H1 (cell line): Measurements from ENCODE around the gene NSFL1C. TPM values are rescaled to one million over a fixed set of nuclear protein-coding genes. Genes with fewer than 3 reads are reported as not detected.

Source experiments
- CTCF ChIA-PET: fragments of 300-600 bp; sonication (Branson Sonifier 250); formaldehyde crosslinking; loops from one replicate; lab custom pipeline; 2021; ENCODE audit not compliant: partially characterized antibody; lab: Charles Lee
- POLR2A ChIA-PET: fragments of 300-600 bp; sonication (Branson Sonifier 250); formaldehyde crosslinking; loops from one replicate; lab custom pipeline; 2021; ENCODE audit warnings: inconsistent platforms; ENCODE audit not compliant: partially characterized antibody; lab: Charles Lee
- DNase-seq, 2 experiments: peaks; one replicate each; pipeline versions ENCODE4 v3.0.0 to v3.0.0-alpha.2; 2010 to 2022; ENCODE audit warnings: low spot score in 2 of 2, low read depth in 1 of 2, mixed read lengths in 1 of 2
- FAIRE-seq: peaks from 2 replicates; lab custom pipeline; 2011; peaks lifted over from hg19 to GRCh38; lab: Jason Lieb, UNC
- H2AFZ ChIP-seq: 2 replicates; pipeline ENCODE4 v1.8.1; 2012; ENCODE audit warnings: low read length, inconsistent platforms
- H2AK5ac ChIP-seq: 2 replicates; pipeline ENCODE4 v1.6.1; 2013; ENCODE audit warnings: low read depth, low read length
- H2BK120ac ChIP-seq: replicated peaks from 2 replicates; pipeline ENCODE3; 2013; ENCODE audit warnings: low read depth, low read length, inconsistent platforms
- H2BK12ac ChIP-seq: 2 replicates; pipeline ENCODE4 v1.6.1; 2013; ENCODE audit warnings: low read depth, low read length
- H2BK15ac ChIP-seq: 2 replicates; pipeline ENCODE4 v1.6.1; 2013; ENCODE audit warnings: low read length
- H2BK20ac ChIP-seq: 2 replicates; pipeline ENCODE4 v1.6.1; 2013; ENCODE audit warnings: low read length
- H2BK5ac ChIP-seq: 2 replicates; pipeline ENCODE4 v1.6.1; 2013; ENCODE audit warnings: low read depth, low read length
- H3K14ac ChIP-seq: 2 replicates; pipeline ENCODE4 v1.6.1; 2013; ENCODE audit warnings: inconsistent platforms; ENCODE audit not compliant: insufficient read length
- H3K18ac ChIP-seq: 2 replicates; pipeline ENCODE4 v1.6.1; 2013; ENCODE audit warnings: low read length; ENCODE audit errors: extremely low read depth
- H3K23ac ChIP-seq: 2 replicates; pipeline ENCODE4 v1.6.1; 2013; ENCODE audit warnings: inconsistent platforms; ENCODE audit not compliant: insufficient read length
- H3K23me2 ChIP-seq: 2 replicates; pipeline ENCODE4 v1.6.1; 2013; ENCODE audit warnings: low read depth, low read length
- H3K27ac ChIP-seq: 2 replicates; pipeline ENCODE4 v1.6.1; 2011; ENCODE audit warnings: low read depth, low read length, inconsistent platforms
- H3K27me3 ChIP-seq, 4 experiments: replicated peaks in 1 of 4; 1 replicate in 1 of 4; 2 replicates in 3 of 4; pipeline versions ENCODE4 v1.6.1 to v1.8.1; 2011 to 2013; ENCODE audit warnings: low read length in 3 of 4, mild to moderate bottlenecking in 3 of 4, inconsistent platforms in 2 of 4, mixed read lengths in 2 of 4, moderate library complexity in 1 of 4; ENCODE audit not compliant: control insufficient read depth in 3 of 4, insufficient read depth in 3 of 4; ENCODE audit errors: extremely low read depth in 1 of 4
- H3K36me3 ChIP-seq, 4 experiments: 2 replicates each; pipeline versions ENCODE4 v1.6.1 to v1.8.1; 2011 to 2013; ENCODE audit warnings: mild to moderate bottlenecking in 4 of 4, low read length in 3 of 4, moderate library complexity in 2 of 4, control low read depth in 1 of 4, inconsistent platforms in 1 of 4; ENCODE audit not compliant: insufficient read depth in 4 of 4, control insufficient read depth in 2 of 4
- H3K4ac ChIP-seq: replicated peaks from 2 replicates; pipeline ENCODE3; 2013; ENCODE audit warnings: low read length, low read depth, mixed read lengths, inconsistent platforms; ENCODE audit not compliant: insufficient read length
- H3K4me1 ChIP-seq, 4 experiments: replicated peaks in 1 of 4; 1 replicate in 1 of 4; 2 replicates in 3 of 4; pipeline versions ENCODE4 v1.6.1 to v1.8.1; 2011 to 2013; ENCODE audit warnings: low read length in 3 of 4, inconsistent platforms in 2 of 4, mixed read lengths in 1 of 4; ENCODE audit not compliant: insufficient read depth in 4 of 4, control insufficient read depth in 3 of 4
- H3K4me2 ChIP-seq, 2 experiments: 2 replicates each; pipeline versions ENCODE4 v1.6.1 to v1.8.1; 2011 to 2013; ENCODE audit warnings: low read depth in 2 of 2, low read length in 2 of 2, control low read depth in 1 of 2, inconsistent platforms in 1 of 2, mild to moderate bottlenecking in 1 of 2; ENCODE audit not compliant: insufficient read depth in 1 of 2
- H3K4me3 ChIP-seq, 4 experiments: fragments of 200-600, 300-600 bp in 1 of 4; sonication (generic), shearing (Covaris generic), sonication (Bioruptor Twin) in 1 of 4; 2 replicates each; pipeline versions ENCODE4 v1.5.1 to v1.8.1; 2011 to 2016; ENCODE audit warnings: low read length in 4 of 4, low read depth in 3 of 4, control low read depth in 2 of 4, inconsistent platforms in 2 of 4, mild to moderate bottlenecking in 2 of 4, mixed read lengths in 1 of 4, moderate library complexity in 1 of 4; ENCODE audit not compliant: insufficient read depth in 2 of 4; ENCODE audit errors: extremely low read depth in 1 of 4
- H3K56ac ChIP-seq: replicated peaks from 2 replicates; pipeline ENCODE3; 2013; ENCODE audit warnings: low read depth, mild to moderate bottlenecking, mixed read lengths, low read length, inconsistent platforms; ENCODE audit not compliant: insufficient read length
- H3K79me1 ChIP-seq: 2 replicates; pipeline ENCODE4 v1.6.1; 2013; ENCODE audit warnings: low read depth, low read length, control low read depth
- H3K79me2 ChIP-seq, 2 experiments: 2 replicates each; pipeline versions ENCODE4 v1.6.1 to v1.8.1; 2012 to 2013; ENCODE audit warnings: low read length in 2 of 2, mild to moderate bottlenecking in 2 of 2, inconsistent platforms in 1 of 2; ENCODE audit not compliant: insufficient read depth in 2 of 2, control insufficient read depth in 1 of 2
- H3K9ac ChIP-seq, 4 experiments: replicated peaks in 1 of 4; 1 replicate in 1 of 4; 2 replicates in 3 of 4; pipeline versions ENCODE4 v1.6.1 to v1.8.1; 2011 to 2013; ENCODE audit warnings: low read depth in 3 of 4, low read length in 3 of 4, control low read depth in 2 of 4, mild to moderate bottlenecking in 2 of 4, moderate library complexity in 2 of 4, inconsistent platforms in 1 of 4; ENCODE audit errors: extremely low read depth in 1 of 4
- H3K9me3 ChIP-seq, 2 experiments: 2 replicates each; pipeline versions ENCODE4 v1.6.1 to v1.8.1; 2012 to 2013; ENCODE audit warnings: mild to moderate bottlenecking in 2 of 2, moderate library complexity in 2 of 2, control low read depth in 1 of 2, inconsistent platforms in 1 of 2, low read depth in 1 of 2, low read length in 1 of 2, mixed read lengths in 1 of 2; ENCODE audit not compliant: insufficient read depth in 2 of 2
- H4K20me1 ChIP-seq, 2 experiments: replicated peaks in 1 of 2; 2 replicates each; pipeline versions ENCODE3 to v1.8.1; 2011 to 2013; ENCODE audit warnings: inconsistent platforms in 2 of 2, low read length in 2 of 2, mild to moderate bottlenecking in 1 of 2; ENCODE audit not compliant: insufficient read depth in 2 of 2, control insufficient read depth in 1 of 2
- H4K5ac ChIP-seq: 2 replicates; pipeline ENCODE4 v1.6.1; 2013; ENCODE audit warnings: low read length, low read depth, mixed read lengths, inconsistent platforms; ENCODE audit not compliant: insufficient read length
- H4K8ac ChIP-seq: 2 replicates; pipeline ENCODE4 v1.8.0; 2013; ENCODE audit warnings: mild to moderate bottlenecking, moderate library complexity, low read length, inconsistent platforms; ENCODE audit not compliant: insufficient read depth; ENCODE audit errors: extremely low read depth
- H4K91ac ChIP-seq: replicated peaks from 2 replicates; pipeline ENCODE3; 2013; ENCODE audit warnings: low read length, mixed read lengths, inconsistent platforms; ENCODE audit not compliant: insufficient read length
- CHD1 ChIP-seq: IDR thresholded peaks from 2 replicates; pipeline ENCODE4 v1.6.1; 2012; ENCODE audit warnings: low read depth, low read length, improper control_type of control experiment
- CHD2 ChIP-seq: IDR thresholded peaks from 2 replicates; pipeline ENCODE4 v1.6.1; 2012; ENCODE audit warnings: low read length, improper control_type of control experiment
- CREB1 ChIP-seq: IDR thresholded peaks from 2 replicates; pipeline ENCODE4 v1.6.1; 2012; ENCODE audit warnings: inconsistent platforms
- EZH2 ChIP-seq: fragments of 200-600 bp; sonication (generic); IDR thresholded peaks from 2 replicates; pipeline ENCODE4 v1.7.1; 2012; ENCODE audit warnings: low read depth, mild to moderate bottlenecking, moderate library complexity, low read length, inconsistent platforms; ENCODE audit not compliant: severe bottlenecking
- KDM5A ChIP-seq: fragments of 200-600 bp; IDR thresholded peaks from 2 replicates; pipeline ENCODE4 v1.7.1; 2012; ENCODE audit warnings: mild to moderate bottlenecking, low read length, inconsistent platforms, mixed read lengths
- NRF1 ChIP-seq: IDR thresholded peaks from 2 replicates; pipeline ENCODE4 v1.6.1; 2011; ENCODE audit warnings: mild to moderate bottlenecking, low read depth, low read length, improper control_type of control experiment
- POLR2A ChIP-seq, 2 experiments: IDR thresholded peaks; 1 replicate in 1 of 2; 2 replicates in 1 of 2; pipeline ENCODE4 v1.6.1; 2011; ENCODE audit warnings: low read depth in 2 of 2, low read length in 2 of 2, mild to moderate bottlenecking in 2 of 2; ENCODE audit errors: control extremely low read depth in 1 of 2
- SP2 ChIP-seq: IDR thresholded peaks from 2 replicates; pipeline ENCODE4 v1.6.1; 2012; ENCODE audit warnings: mild to moderate bottlenecking, low read length, inconsistent platforms
- SUZ12 ChIP-seq: fragments of 200-600 bp; sonication (generic); IDR thresholded peaks from 2 replicates; pipeline ENCODE4 v1.6.1; 2012; ENCODE audit warnings: mild to moderate bottlenecking, inconsistent platforms, low read length, moderate library complexity, mixed read lengths
- WGBS, 2 experiments: shearing (Covaris generic) in 1 of 2; methylation state at CpG; one replicate each; pipeline versions ENCODE4 v1.1.6 to v1.1.7; 2013 to 2015; ENCODE audit warnings: low lambda C conversion rate in 2 of 2, mixed read lengths in 2 of 2, inconsistent platforms in 1 of 2, low coverage in 1 of 2, missing lambda C conversion rate in 1 of 2; ENCODE audit not compliant: insufficient replicate concordance in 2 of 2, insufficient coverage in 1 of 2, insufficient read length in 1 of 2; ENCODE audit errors: extremely low coverage in 1 of 2, missing lambda C conversion rate in 1 of 2; 5-methylcytosine and 5-hydroxymethylcytosine counted together
- polyA plus RNA-seq, 7 experiments: library from polyadenylated mRNA; depleted of rRNA in 3 of 7; stranded (reverse) in 5 of 7; unstranded in 2 of 7; fragments of >200 nt in 5 of 7; fragments of 200-250 nt in 2 of 7; gene quantifications; 1 replicate in 5 of 7; 2 replicates in 1 of 7; 4 replicates in 1 of 7; pipeline versions ENCODE4 v1.2.1 to v1.2.3, GENCODE V29; 2011 to 2013; ENCODE audit warnings: missing spikeins in 2 of 7, mixed read lengths in 2 of 7
- total RNA-seq: library from RNA; stranded (reverse); fragmentation: NEBNext Ultra II Directional; extraction: Animal tissue kit (Norgen Biotek cat#: 25700); gene quantifications from 2 replicates; pipeline ENCODE4 v1.2.1, GENCODE V29; 2021

The NSFL1C gene
- total and polyA plus RNA-seq, 2 of the 8 experiments (the other 6 are each of a cell fraction or from before 2014, with no cell fraction given): 21.6 to 98.0 TPM

DNA sequence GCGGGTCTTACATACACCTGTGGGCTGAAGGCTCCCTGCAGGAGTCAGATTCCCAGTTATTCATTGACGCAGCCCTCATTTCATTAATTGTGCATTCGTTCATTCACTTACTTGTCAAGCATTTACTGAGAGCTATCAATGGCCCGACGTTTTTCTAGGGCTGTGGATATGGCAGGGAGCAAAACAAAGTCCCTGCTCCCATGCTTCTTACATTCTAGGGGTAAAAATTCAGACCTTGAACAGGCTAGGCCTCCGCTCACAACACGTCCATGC, 369 bp upstream of the NSFL1C start:
- Histone ChIP-seq H2BK20ac (0 out of 2 replicates have a peak overlapping the region, but pooled peaks have one; percentile 97), H2BK15ac (no peak overlapping the region), H4K20me1 (peaks cover 2 to 11% of the 10 kb centered on the region in 2 experiments), H3K14ac (no peak overlapping the region), H3K27ac (no peak overlapping the region), H4K8ac (no peak overlapping the region), H3K27me3 (no peaks in the 10 kb centered on the region), H3K4me2 (peak overlapping the region; percentile 16 to 47), H3K18ac (peak overlapping the region; percentile 25; the same call in 1 of the 2 replicates), H3K9ac (no peak overlapping the region; a peak in 2 of 7 replicates), H3K4ac (no peak overlapping the region)
- TF ChIP-seq CHD1: no peak
- no peak for TF ChIP-seq NRF1
- no peak for TF ChIP-seq POLR2A (IDR thresholded peaks at IDR 0.05; ENCODE audit: control extremely low read depth in 1 of 2, low read depth in 2 of 2, low read length in 2 of 2)
- no peak for TF ChIP-seq CREB1
- no peak for TF ChIP-seq SUZ12
- no peak for TF ChIP-seq SP2
- TF ChIP-seq EZH2: no peak
- no peak for TF ChIP-seq CHD2
- no peak for TF ChIP-seq KDM5A
- TF ChIP-seq, all 59 proteins: peak for 0
- Histone ChIP-seq H3K23ac (no peak overlapping the region), H3K79me2 (peaks cover 9 to 40% of the 10 kb centered on the region in 2 experiments; a peak in 3 of 4 replicates), H3K79me1 (peaks cover 11% of the 10 kb centered on the region), H4K5ac (no peak overlapping the region), H3K36me3 (peaks cover 2 to 7% (median 6%) of the 10 kb centered on the region in 4 experiments; a peak in 5 of 8 replicates), H2BK12ac (peak overlapping the region; percentile 88; the same call in 1 of the 2 replicates), H3K23me2 (peaks cover 6% of the 10 kb centered on the region), H4K91ac (no peak overlapping the region), H3K9me3 (no peaks in the 10 kb centered on the region), H3K4me1 (peaks cover 3 to 14% (median 6%) of the 10 kb centered on the region in 4 experiments; a peak in 6 of 7 replicates), H2AFZ (peak overlapping the region; percentile 93), H3K56ac (no peak overlapping the region), H2BK120ac (no peak overlapping the region), H2BK5ac (no peak overlapping the region), H2AK5ac (no peak overlapping the region), H3K4me3 (peak overlapping the region in 3 of 4 experiments; percentile 2 to 33 (median 14); a peak in 2 of 8 replicates)
- ChIA-PET POLR2A (interaction anchor here (1.1 to 2.2 kb wide), 7 partner anchors 10 to 160 kb away, joined by 3 to 7 read pairs (median 4); partner anchors contain the start of gene FKBP1A), CTCF (interaction anchor here (0.7 to 5.3 kb wide), 27 partner anchors 9 to 258 kb away, joined by 3 to 63 read pairs (median 5); partner anchors contain the start of gene FKBP1A)
- no peak for FAIRE-seq
- 22% methylated on average over 7 of the region's 7 CpGs; no CpG with 5 or more reads in 1 of the 2 experiments for WGBS, 2 experiments
- DNase-seq: no peak
